ENCODE results near the gene PRKCA. TPM values are rescaled to one million over a fixed set of nuclear protein-coding genes. Genes with fewer than 3 reads are reported as not detected.

PRKCA gene
- total and polyA plus RNA-seq, 12 donors: 1.6 to 27.6 (median 10.5) TPM

- no peak for TF ChIP-seq CTCF (IDR thresholded peaks at IDR 0.05)
- intact Hi-C loops (cut with DNase I): loop anchor here in 1 of 10 donors (10.0 kb wide), 1 partner anchor 233 kb away; no protein-coding TSS in a partner anchor
- ATAC-seq (no peak), DNase-seq (no peak)
- Histone ChIP-seq H3K4me1 (peaks cover 0 to 16% (median 3%) of the 10 kb centered on the region in 9 donors), H3K27me3 (no peaks in the 10 kb centered on the region), H3K4me3 (no peak overlapping the region), H3K9me3 (peaks cover 0 to 19% (median 0%) of the 10 kb centered on the region in 11 donors), H3K27ac (peak overlapping the region in 1 of 10 donors; percentile 7), H3K36me3 (no peaks in the 10 kb centered on the region)
- 77 to 86% methylated on average over 3 of the region's 3 CpGs for WGBS, 2 donors
Measured at GRCh38 chr17:66547151-66547865, 244.9 kb downstream of the PRKCA start.

GRCh38 chr17:66548158-66548557 lies 245.7 kb downstream of the PRKCA start:
- Histone ChIP-seq H3K4me3 (no peak overlapping the region), H3K36me3 (no peaks in the 10 kb centered on the region), H3K4me1 (peaks cover 0 to 12% (median 0%) of the 10 kb centered on the region in 9 donors), H3K27ac (peak overlapping the region in 1 of 10 donors; percentile 7), H3K27me3 (no peaks in the 10 kb centered on the region), H3K9me3 (peaks cover 0 to 24% (median 0%) of the 10 kb centered on the region in 11 donors)
- intact Hi-C loops (cut with DNase I): loop anchor here in 1 of 10 donors (10.0 kb wide), 1 partner anchor 233 kb away; no protein-coding TSS in a partner anchor
- no peak for TF ChIP-seq CTCF (IDR thresholded peaks at IDR 0.05)
- peak in 1 of 8 donors; percentile 29 for ATAC-seq
- 67 to 73% methylated on average over 3 of the region's 3 CpGs for WGBS, 2 donors
- DNase-seq: no peak

GRCh38 chr17:66548659-66549310 lies 246.4 kb downstream of the PRKCA start:
- H3K4me1 ChIP-seq: peaks cover 0 to 12% (median 0%) of the 10 kb centered on the region in 9 donors
- ATAC-seq: no peak
- WGBS, 2 donors: 94 to 95% methylated on average over 14 of the region's 14 CpGs
- H3K27ac ChIP-seq: no peak overlapping the region
- H3K36me3 ChIP-seq: no peaks in the 10 kb centered on the region
- TF ChIP-seq CTCF (IDR thresholded peaks at IDR 0.05): no peak
- no peak overlapping the region for H3K4me3 ChIP-seq
- intact Hi-C loops (cut with DNase I): loop anchor here in 1 of 10 donors (10.0 kb wide), 1 partner anchor 234 kb away; no protein-coding TSS in a partner anchor
- H3K27me3 ChIP-seq: no peaks in the 10 kb centered on the region
- H3K9me3 ChIP-seq: peaks cover 0 to 24% (median 0%) of the 10 kb centered on the region in 11 donors
- DNase-seq: no peak

- no peaks in the 10 kb centered on the region for H3K27me3 ChIP-seq
- DNase-seq (no peak), ATAC-seq (no peak)
- H3K36me3 ChIP-seq: no peaks in the 10 kb centered on the region
- peaks cover 0 to 12% (median 0%) of the 10 kb centered on the region in 9 donors for H3K4me1 ChIP-seq
- 87 to 92% methylated on average over 3 of the region's 3 CpGs for WGBS, 2 donors
- peaks cover 0 to 24% (median 0%) of the 10 kb centered on the region in 11 donors for H3K9me3 ChIP-seq
- H3K4me3 ChIP-seq: no peak overlapping the region
- intact Hi-C loops (cut with DNase I): loop anchor here in 1 of 10 donors (10.0 kb wide), 1 partner anchor 235 kb away; no protein-coding TSS in a partner anchor
- TF ChIP-seq CTCF (IDR thresholded peaks at IDR 0.05): no peak
- no peak overlapping the region for H3K27ac ChIP-seq
Measured at GRCh38 chr17:66549311-66549704, 246.9 kb downstream of the PRKCA start.

All from heart right ventricle (tissue), 16 donors.